ENCODE data around the gene LRP8.
A peak's percentile ranks its signal among the peaks of the same experiment; 100 is the strongest.

The LRP8 gene

DNA sequence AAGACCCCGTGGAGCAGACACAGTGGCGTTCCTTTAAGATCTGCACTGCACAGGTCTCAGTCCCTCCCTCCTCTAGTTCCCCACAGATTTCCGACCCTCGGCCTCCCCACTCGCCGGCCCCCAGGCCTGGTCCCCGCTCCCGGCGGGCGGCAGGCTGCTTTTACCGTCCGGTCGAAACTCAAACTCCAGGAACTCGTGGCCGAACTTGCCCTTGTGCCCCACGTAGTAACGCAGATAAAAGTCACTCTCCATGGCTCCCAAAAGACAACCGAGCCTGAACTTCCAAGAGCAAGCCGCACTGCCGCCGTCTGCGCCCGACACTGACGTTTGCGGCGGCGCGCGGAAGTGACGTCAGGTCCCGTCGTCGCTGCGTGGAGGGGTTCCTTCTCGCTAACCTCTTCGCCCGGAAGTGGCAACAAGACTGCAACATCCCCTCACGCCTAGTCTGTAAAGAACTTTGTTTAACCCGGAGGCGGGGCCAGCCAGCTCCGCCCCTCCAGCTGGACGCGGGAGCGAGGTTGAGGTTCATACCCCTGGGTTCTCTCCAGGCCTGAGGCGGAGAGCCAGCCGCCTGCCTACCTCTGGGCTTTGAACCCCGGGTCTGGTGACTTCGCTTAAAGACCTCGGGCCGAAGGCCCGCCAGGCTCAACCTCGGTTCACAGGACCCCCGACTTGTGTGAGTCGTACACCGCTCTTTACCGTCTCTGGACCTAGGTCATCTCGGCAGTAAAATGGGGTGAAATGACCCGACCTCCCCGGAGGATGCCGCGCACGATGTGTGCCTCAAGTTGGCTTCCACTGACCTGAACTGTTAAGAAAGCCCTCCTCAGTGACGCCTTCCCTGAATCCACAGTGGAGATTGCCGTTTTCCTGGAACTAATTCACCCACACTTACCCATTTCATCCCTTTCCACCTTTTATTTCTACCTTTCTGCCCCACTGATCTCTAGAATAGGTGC is 89.4 kb downstream of the LRP8 start, which contains the start of gene MAGOH:
TSS of gene MAGOH (minus strand) at position 322 of the 959 bp plus-strand sequence. CDS start at position 252, 70 bp downstream.
- Histone ChIP-seq H3K9me3 (ENCODE audit: insufficient read depth, low read depth, low read length) (no peaks in the 10 kb centered on the region), H3K27me3 (ENCODE audit: insufficient read depth, low read length, poor library complexity, severe bottlenecking) (no peaks in the 10 kb centered on the region), H3K4me3 (ENCODE audit: low read length, poor library complexity, severe bottlenecking) (peak within 1 kb of the TSS; percentile 96), H3F3A (ENCODE audit: low read depth) (no peaks in the 10 kb centered on the region), H3K9ac (ENCODE audit: low read depth, low read length, poor library complexity, severe bottlenecking) (peak within 1 kb of the TSS; percentile 91), H3K4me1 (ENCODE audit: insufficient read depth, low read length, poor library complexity, severe bottlenecking) (peaks cover 7% of the 10 kb centered on the region), H2AFZ (ENCODE audit: low read length) (peak within 1 kb of the TSS; percentile 91), H3K36me3 (ENCODE audit: insufficient read depth, low read length) (peaks cover 14% of the 10 kb centered on the region; the same call in 1 of the 2 replicates), H3K9me2 (replicated peaks; ENCODE audit: low read depth, low read length) (no peaks in the 10 kb centered on the region), H3K4me2 (ENCODE audit: low read depth, low read length, poor library complexity, severe bottlenecking) (peak within 1 kb of the TSS; percentile 90), H3K79me2 (ENCODE audit: insufficient read depth, low read length) (peaks cover 36% of the 10 kb centered on the region), H4K20me1 (ENCODE audit: insufficient read depth, low read length, poor library complexity, severe bottlenecking) (peaks cover 5% of the 10 kb centered on the region)
- TF ChIP-seq EZH2phosphoT487 (IDR thresholded peaks at IDR 0.05; ENCODE audit: borderline replicate concordance), result no peak
- TF ChIP-seq, protein P1, sequence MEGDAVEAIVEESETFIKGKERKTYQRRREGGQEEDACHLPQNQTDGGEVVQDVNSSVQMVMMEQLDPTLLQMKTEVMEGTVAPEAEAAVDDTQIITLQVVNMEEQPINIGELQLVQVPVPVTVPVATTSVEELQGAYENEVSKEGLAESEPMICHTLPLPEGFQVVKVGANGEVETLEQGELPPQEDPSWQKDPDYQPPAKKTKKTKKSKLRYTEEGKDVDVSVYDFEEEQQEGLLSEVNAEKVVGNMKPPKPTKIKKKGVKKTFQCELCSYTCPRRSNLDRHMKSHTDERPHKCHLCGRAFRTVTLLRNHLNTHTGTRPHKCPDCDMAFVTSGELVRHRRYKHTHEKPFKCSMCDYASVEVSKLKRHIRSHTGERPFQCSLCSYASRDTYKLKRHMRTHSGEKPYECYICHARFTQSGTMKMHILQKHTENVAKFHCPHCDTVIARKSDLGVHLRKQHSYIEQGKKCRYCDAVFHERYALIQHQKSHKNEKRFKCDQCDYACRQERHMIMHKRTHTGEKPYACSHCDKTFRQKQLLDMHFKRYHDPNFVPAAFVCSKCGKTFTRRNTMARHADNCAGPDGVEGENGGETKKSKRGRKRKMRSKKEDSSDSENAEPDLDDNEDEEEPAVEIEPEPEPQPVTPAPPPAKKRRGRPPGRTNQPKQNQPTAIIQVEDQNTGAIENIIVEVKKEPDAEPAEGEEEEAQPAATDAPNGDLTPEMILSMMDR (conservative IDR thresholded peaks at IDR 0.05; ENCODE audit: low read length), result no peak

GRCh38 chr1:53237638-53238037 is 90.2 kb downstream of the LRP8 start:
- H3K36me3 ChIP-seq (ENCODE audit: insufficient read depth, low read length), result peaks cover 18% of the 10 kb centered on the region; the same call in 1 of the 2 replicates
- peak overlapping the region; percentile 90 for H3K4me2 ChIP-seq (ENCODE audit: low read depth, low read length, poor library complexity, severe bottlenecking)
- H3K9me2 ChIP-seq (replicated peaks; ENCODE audit: low read depth, low read length), result no peaks in the 10 kb centered on the region
- H3K9ac ChIP-seq (ENCODE audit: low read depth, low read length, poor library complexity, severe bottlenecking), result peak overlapping the region; percentile 91
- H2AFZ ChIP-seq (ENCODE audit: low read length), result no peak overlapping the region
- H3K4me3 ChIP-seq (ENCODE audit: low read length, poor library complexity, severe bottlenecking), result peak overlapping the region; percentile 96
- H3K79me2 ChIP-seq (ENCODE audit: insufficient read depth, low read length), result peaks cover 36% of the 10 kb centered on the region
- TF ChIP-seq EZH2phosphoT487 (IDR thresholded peaks at IDR 0.05; ENCODE audit: borderline replicate concordance), result no peak
- TF ChIP-seq, protein P1 (conservative IDR thresholded peaks at IDR 0.05; ENCODE audit: low read length), result no peak
- H3K9me3 ChIP-seq (ENCODE audit: insufficient read depth, low read depth, low read length), result no peaks in the 10 kb centered on the region
- no peaks in the 10 kb centered on the region for H3K27me3 ChIP-seq (ENCODE audit: insufficient read depth, low read length, poor library complexity, severe bottlenecking)
- no peaks in the 10 kb centered on the region for H3F3A ChIP-seq (ENCODE audit: low read depth)
- H4K20me1 ChIP-seq (ENCODE audit: insufficient read depth, low read length, poor library complexity, severe bottlenecking), result peaks cover 5% of the 10 kb centered on the region
- H3K4me1 ChIP-seq (ENCODE audit: insufficient read depth, low read length, poor library complexity, severe bottlenecking), result peaks cover 7% of the 10 kb centered on the region

DNA sequence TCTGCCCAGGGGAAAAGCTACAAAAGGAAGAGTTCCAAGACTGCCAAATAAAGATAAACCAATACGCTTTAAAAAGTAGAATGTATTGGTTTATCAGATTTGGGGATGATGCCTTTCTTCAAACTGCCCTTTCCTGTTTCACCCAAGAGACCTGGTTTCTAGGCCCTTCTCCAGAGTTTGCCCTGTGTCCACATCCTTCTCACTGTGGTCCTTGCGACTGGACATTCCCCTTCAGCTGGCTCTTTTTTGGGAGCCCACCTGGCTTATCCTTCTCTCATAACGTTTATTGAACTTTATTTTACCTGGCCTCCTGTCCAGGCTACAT is 106.9 kb downstream of the LRP8 start:
- H3K9ac ChIP-seq (ENCODE audit: low read depth, low read length, poor library complexity, severe bottlenecking), result peak overlapping the region; percentile 88
- peak overlapping the region; percentile 85 for H2AFZ ChIP-seq (ENCODE audit: low read length)
- peaks cover 19% of the 10 kb centered on the region for H3K4me1 ChIP-seq (ENCODE audit: insufficient read depth, low read length, poor library complexity, severe bottlenecking)
- no peaks in the 10 kb centered on the region for H3K9me3 ChIP-seq (ENCODE audit: insufficient read depth, low read depth, low read length)
- H3K4me2 ChIP-seq (ENCODE audit: low read depth, low read length, poor library complexity, severe bottlenecking), result peak overlapping the region; percentile 72
- no peaks in the 10 kb centered on the region for H3K36me3 ChIP-seq (ENCODE audit: insufficient read depth, low read length)
- H3K79me2 ChIP-seq (ENCODE audit: insufficient read depth, low read length), result peaks cover 25% of the 10 kb centered on the region
- H3K4me3 ChIP-seq (ENCODE audit: low read length, poor library complexity, severe bottlenecking), result peak overlapping the region; percentile 87
- H3F3A ChIP-seq (ENCODE audit: low read depth), result no peaks in the 10 kb centered on the region
- H3K9me2 ChIP-seq (replicated peaks; ENCODE audit: low read depth, low read length), result no peaks in the 10 kb centered on the region
- H4K20me1 ChIP-seq (ENCODE audit: insufficient read depth, low read length, poor library complexity, severe bottlenecking), result no peaks in the 10 kb centered on the region
- no peak for TF ChIP-seq EZH2phosphoT487 (IDR thresholded peaks at IDR 0.05; ENCODE audit: borderline replicate concordance)
- TF ChIP-seq, protein P1 (conservative IDR thresholded peaks at IDR 0.05; ENCODE audit: low read length), result no peak
- H3K27me3 ChIP-seq (ENCODE audit: insufficient read depth, low read length, poor library complexity, severe bottlenecking), result no peaks in the 10 kb centered on the region
